CD14-positive monocyte (primary cell): ENCODE measurements around the gene FGF14. TPM values are rescaled to one million over a fixed set of nuclear protein-coding genes. Genes with fewer than 3 reads are reported as not detected.

Experiments
- DNase-seq, 3 donors: peaks; one replicate each; pipeline ENCODE4 v3.0.0-alpha.2; 2011 to 2022
- H2AFZ ChIP-seq: 2 replicates; pipeline ENCODE4 v1.6.0; 2012; ENCODE audit warnings: mild to moderate bottlenecking, low read depth, low read length, inconsistent platforms; ENCODE audit not compliant: insufficient read depth, poor library complexity, severe bottlenecking
- H3K27ac ChIP-seq, 2 donors: 1 replicate in 1 of 2; 2 replicates in 1 of 2; pipeline ENCODE4 v1.5.1; 2012 to 2013; ENCODE audit warnings: low read length in 2 of 2, control low read depth in 1 of 2, inconsistent platforms in 1 of 2, low read depth in 1 of 2, mild to moderate bottlenecking in 1 of 2
- H3K27me3 ChIP-seq, 2 donors: one replicate each; pipeline versions ENCODE4 v1.6.0 to v1.6.1; 2011 to 2013; ENCODE audit warnings: low read length in 2 of 2; ENCODE audit not compliant: control insufficient read depth in 2 of 2, insufficient read depth in 2 of 2
- H3K36me3 ChIP-seq, 2 donors: replicated peaks in 1 of 2; 1 replicate in 1 of 2; 2 replicates in 1 of 2; pipeline versions ENCODE4 v1.5.1 to v1.6.1; 2012 to 2013; ENCODE audit warnings: low read length in 2 of 2, control low read depth in 1 of 2, inconsistent platforms in 1 of 2, mild to moderate bottlenecking in 1 of 2; ENCODE audit not compliant: insufficient read depth in 2 of 2, control insufficient read depth in 1 of 2
- H3K4me1 ChIP-seq, 2 donors: 1 replicate in 1 of 2; 2 replicates in 1 of 2; pipeline versions ENCODE4 v1.5.1 to v1.6.1; 2012 to 2013; ENCODE audit warnings: low read length in 2 of 2, control low read depth in 1 of 2, inconsistent platforms in 1 of 2, mild to moderate bottlenecking in 1 of 2, moderate library complexity in 1 of 2; ENCODE audit not compliant: insufficient read depth in 2 of 2, control insufficient read depth in 1 of 2
- H3K4me2 ChIP-seq: replicated peaks from 2 replicates; pipeline ENCODE3; 2012; ENCODE audit warnings: low read length, moderate library complexity, mild to moderate bottlenecking; ENCODE audit not compliant: poor library complexity, severe bottlenecking; ENCODE audit errors: extremely low read depth
- H3K4me3 ChIP-seq, 3 experiments: fragments of 200-600 bp in 1 of 3; sonication (generic) in 1 of 3; replicated peaks in 1 of 3; 1 replicate in 2 of 3; 2 replicates in 1 of 3; pipeline ENCODE4 v1.5.1; 2011 to 2013; ENCODE audit warnings: low read length in 3 of 3, mild to moderate bottlenecking in 3 of 3, control low read depth in 2 of 3, low read depth in 2 of 3, inconsistent platforms in 1 of 3, moderate library complexity in 1 of 3
- H3K79me2 ChIP-seq: 2 replicates; pipeline ENCODE4 v1.6.0; 2012; ENCODE audit warnings: mild to moderate bottlenecking, control low read depth, inconsistent platforms, low read length, moderate library complexity; ENCODE audit not compliant: insufficient read depth
- H3K9ac ChIP-seq: 2 replicates; pipeline ENCODE4 v1.6.0; 2017; ENCODE audit warnings: low read length, mild to moderate bottlenecking; ENCODE audit not compliant: insufficient read depth, poor library complexity, severe bottlenecking
- H3K9me3 ChIP-seq, 2 donors: replicated peaks in 1 of 2; 1 replicate in 1 of 2; 2 replicates in 1 of 2; pipeline versions ENCODE4 v1.5.1 to v1.6.1; 2012 to 2013; ENCODE audit warnings: low read length in 2 of 2, control low read depth in 1 of 2; ENCODE audit not compliant: control insufficient read depth in 1 of 2, insufficient read depth in 1 of 2
- H4K20me1 ChIP-seq: 2 replicates; pipeline ENCODE4 v1.6.0; 2012; ENCODE audit warnings: mild to moderate bottlenecking, low read length, control low read depth, moderate library complexity; ENCODE audit not compliant: insufficient read depth
- H3K27ac Mint-ChIP-seq, 7 donors: one replicate each; pipeline ENCODE4 v1.8.0; 2020; ENCODE audit warnings: mild to moderate bottlenecking in 7 of 7, mixed read lengths in 7 of 7, moderate library complexity in 6 of 7, inconsistent platforms in 2 of 7
- H3K27me3 Mint-ChIP-seq, 3 donors: one replicate each; pipeline ENCODE4 v1.8.0; 2021 to 2022; ENCODE audit warnings: low read depth in 3 of 3, mild to moderate bottlenecking in 3 of 3, mixed read lengths in 3 of 3, moderate library complexity in 3 of 3, inconsistent platforms in 1 of 3
- H3K36me3 Mint-ChIP-seq, 2 donors: one replicate each; pipeline ENCODE4 v1.8.0; 2020; ENCODE audit warnings: mixed read lengths in 2 of 2, inconsistent platforms in 1 of 2, mild to moderate bottlenecking in 1 of 2
- H3K4me1 Mint-ChIP-seq: one replicate; pipeline ENCODE4 v1.8.0; 2020; ENCODE audit warnings: mild to moderate bottlenecking, mixed read lengths
- H3K4me3 Mint-ChIP-seq, 2 donors: one replicate each; pipeline ENCODE4 v1.8.0; 2020; ENCODE audit warnings: mild to moderate bottlenecking in 2 of 2, mixed read lengths in 2 of 2, moderate library complexity in 1 of 2
- H3K9me3 Mint-ChIP-seq, 7 donors: one replicate each; pipeline ENCODE4 v1.8.0; 2020 to 2022; ENCODE audit warnings: mixed read lengths in 7 of 7, mild to moderate bottlenecking in 6 of 7, moderate library complexity in 6 of 7, inconsistent platforms in 2 of 7
- WGBS: methylation state at CpG from one replicate; pipeline ENCODE4 v1.1.5; 2013; ENCODE audit warnings: missing lambda C conversion rate; ENCODE audit not compliant: insufficient coverage; 5-methylcytosine and 5-hydroxymethylcytosine counted together
- intact Hi-C, 2 donors: fragments of 100-400 bp; cut with micrococcal nuclease; formaldehyde crosslinking; loops; one replicate each; pipeline versions ENCODE4 v1.15.0 to v1.15.1; 2023
- polyA plus RNA-seq, 3 donors: library from polyadenylated mRNA; depleted of rRNA in 1 of 3; unstranded in 2 of 3; stranded (reverse) in 1 of 3; fragments of 300-500 nt in 2 of 3; fragments of >200 nt in 1 of 3; fragmentation: Illumina TruSeq in 2 of 3; gene quantifications; 1 replicate in 2 of 3; 2 replicates in 1 of 3; pipeline ENCODE4 v1.2.3, GENCODE V29; 2012 to 2021
- TF ChIP-seq, protein P1 (sequence below): fragments of 200-600 bp; IDR thresholded peaks from one replicate; pipeline ENCODE4 v1.8.0; 2022; ENCODE audit warnings: antibody characterized with exemption, mild to moderate bottlenecking

FGF14 gene
- polyA plus RNA-seq, 3 donors: not detected

DNA sequence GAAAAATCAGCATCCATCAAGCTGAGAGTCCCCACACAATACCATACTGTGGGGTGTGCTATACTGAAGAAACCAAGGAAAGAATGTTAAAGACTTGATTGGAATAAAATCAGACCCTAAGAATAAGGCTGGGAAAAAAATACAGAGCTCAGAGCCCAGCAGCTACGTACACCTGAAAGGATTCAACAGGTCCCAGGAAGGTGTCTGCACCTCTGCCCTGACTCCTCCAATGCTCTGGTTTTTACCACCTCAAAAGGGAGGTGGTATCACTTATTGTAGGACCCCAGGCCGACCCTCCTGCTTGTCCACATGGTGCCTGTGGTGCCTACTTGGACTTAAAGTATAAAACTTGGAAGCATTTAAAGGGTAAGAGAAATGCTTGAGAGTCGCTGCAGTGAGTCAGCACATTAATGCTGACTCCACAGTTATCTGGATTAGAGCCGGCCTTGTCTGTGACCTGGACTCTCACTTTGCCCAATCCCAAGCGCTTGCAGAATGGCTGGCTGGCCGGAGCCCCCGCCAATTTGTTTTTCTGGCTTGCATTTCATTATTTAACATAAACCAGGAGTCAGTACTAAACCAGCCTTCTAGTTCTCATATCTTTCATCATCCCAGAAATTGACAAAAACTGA, 110.1 kb downstream of the FGF14 start:
- Mint-ChIP-seq H3K4me3 (no peak overlapping the region), H3K4me1 (no peaks in the 10 kb centered on the region), H3K36me3 (no peaks in the 10 kb centered on the region), H3K9me3 (peaks cover 0 to 2% (median 0%) of the 10 kb centered on the region in 7 donors), H3K27me3 (peaks cover 0 to 2% (median 0%) of the 10 kb centered on the region in 3 donors), H3K27ac (no peak overlapping the region)
- TF ChIP-seq, protein P1, sequence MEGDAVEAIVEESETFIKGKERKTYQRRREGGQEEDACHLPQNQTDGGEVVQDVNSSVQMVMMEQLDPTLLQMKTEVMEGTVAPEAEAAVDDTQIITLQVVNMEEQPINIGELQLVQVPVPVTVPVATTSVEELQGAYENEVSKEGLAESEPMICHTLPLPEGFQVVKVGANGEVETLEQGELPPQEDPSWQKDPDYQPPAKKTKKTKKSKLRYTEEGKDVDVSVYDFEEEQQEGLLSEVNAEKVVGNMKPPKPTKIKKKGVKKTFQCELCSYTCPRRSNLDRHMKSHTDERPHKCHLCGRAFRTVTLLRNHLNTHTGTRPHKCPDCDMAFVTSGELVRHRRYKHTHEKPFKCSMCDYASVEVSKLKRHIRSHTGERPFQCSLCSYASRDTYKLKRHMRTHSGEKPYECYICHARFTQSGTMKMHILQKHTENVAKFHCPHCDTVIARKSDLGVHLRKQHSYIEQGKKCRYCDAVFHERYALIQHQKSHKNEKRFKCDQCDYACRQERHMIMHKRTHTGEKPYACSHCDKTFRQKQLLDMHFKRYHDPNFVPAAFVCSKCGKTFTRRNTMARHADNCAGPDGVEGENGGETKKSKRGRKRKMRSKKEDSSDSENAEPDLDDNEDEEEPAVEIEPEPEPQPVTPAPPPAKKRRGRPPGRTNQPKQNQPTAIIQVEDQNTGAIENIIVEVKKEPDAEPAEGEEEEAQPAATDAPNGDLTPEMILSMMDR: no peak
- Histone ChIP-seq H3K27me3 (no peaks in the 10 kb centered on the region), H2AFZ (no peak overlapping the region), H3K4me3 (no peak overlapping the region), H3K27ac (no peak overlapping the region), H3K9ac (no peak overlapping the region), H3K4me1 (no peaks in the 10 kb centered on the region), H3K79me2 (no peaks in the 10 kb centered on the region), H3K4me2 (no peak overlapping the region), H3K36me3 (no peaks in the 10 kb centered on the region), H4K20me1 (no peaks in the 10 kb centered on the region), H3K9me3 (no peaks in the 10 kb centered on the region)
- WGBS: 100% methylated on average over 1 of the region's 7 CpGs
- DNase-seq: no peak
- intact Hi-C loops: no loop called here

DNA sequence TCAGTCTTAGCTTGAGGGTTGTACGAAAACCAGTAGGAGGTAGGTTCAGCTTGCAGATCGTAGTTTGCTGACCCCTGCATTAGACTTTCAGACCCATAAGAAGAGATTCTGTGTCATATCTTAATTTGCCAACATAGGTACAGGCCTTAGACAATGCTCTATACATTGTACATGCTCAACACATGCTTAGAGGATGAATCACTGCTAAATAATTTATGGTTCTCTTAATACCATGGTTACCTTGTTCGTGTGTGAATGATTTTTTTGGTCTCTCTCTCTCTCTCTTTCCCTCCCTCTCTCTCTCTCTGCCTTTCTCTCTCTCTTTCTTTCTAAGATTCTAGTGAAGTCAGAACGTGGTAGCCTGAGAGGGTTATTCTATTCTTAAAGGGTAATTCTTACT, 112.2 kb downstream of the FGF14 start:
- Histone ChIP-seq H3K79me2 (no peaks in the 10 kb centered on the region), H4K20me1 (no peaks in the 10 kb centered on the region), H3K4me3 (no peak overlapping the region), H3K9me3 (no peaks in the 10 kb centered on the region), H2AFZ (no peak overlapping the region), H3K36me3 (no peaks in the 10 kb centered on the region), H3K27ac (no peak overlapping the region), H3K9ac (no peak overlapping the region), H3K4me1 (no peaks in the 10 kb centered on the region), H3K4me2 (no peak overlapping the region), H3K27me3 (no peaks in the 10 kb centered on the region)
- no peak overlapping the region for H3K4me3 Mint-ChIP-seq
- no peak for DNase-seq
- no CpG with 5 or more reads among the region's 4 CpGs for WGBS
- TF ChIP-seq, protein P1: no peak
- H3K4me1 Mint-ChIP-seq: no peaks in the 10 kb centered on the region
- H3K9me3 Mint-ChIP-seq: peaks cover 0 to 2% (median 0%) of the 10 kb centered on the region in 7 donors
- H3K36me3 Mint-ChIP-seq: no peaks in the 10 kb centered on the region
- H3K27ac Mint-ChIP-seq: no peak overlapping the region
- H3K27me3 Mint-ChIP-seq: peaks cover 0 to 2% (median 0%) of the 10 kb centered on the region in 3 donors
- intact Hi-C loops: no loop called here
